Activated B cell treated with CpG ODN at 0.5 μM for 24 hours (primary cell): Measurements from ENCODE around the gene MTTP. TPM values are rescaled to one million over a fixed set of nuclear protein-coding genes. Genes with fewer than 3 reads are reported as not detected.

ENCODE experiments used
- ATAC-seq: fragments of 200-7000 bp; cut with Tn5 transposase; one replicate; pipeline ENCODE4 v1.10.0; 2021; ENCODE audit warnings: low read depth, mild to moderate bottlenecking, moderate library complexity
- CTCF ChIA-PET: fragments of 350-600 bp; sonication (Branson Sonifier 250); formaldehyde crosslinking; loops from one replicate; lab custom pipeline; 2021; ENCODE audit warnings: antibody characterized with exemption; lab: Charles Lee
- POLR2A ChIA-PET: fragments of 350-600 bp; sonication (Branson Sonifier 250); formaldehyde crosslinking; loops from one replicate; lab custom pipeline; 2021; ENCODE audit warnings: antibody characterized with exemption; lab: Charles Lee
- DNase-seq: peaks from one replicate; pipeline ENCODE4 v3.0.0; 2022
- H3K27ac Mint-ChIP-seq: one replicate; pipeline ENCODE4 v1.8.0; 2020; ENCODE audit warnings: mixed read lengths
- H3K27me3 Mint-ChIP-seq: one replicate; pipeline ENCODE4 v1.8.0; 2021; ENCODE audit warnings: mixed read lengths
- H3K36me3 Mint-ChIP-seq: one replicate; pipeline ENCODE4 v1.8.0; 2021; ENCODE audit warnings: low read depth, mixed read lengths
- H3K4me1 Mint-ChIP-seq: one replicate; pipeline ENCODE4 v1.8.0; 2021; ENCODE audit warnings: mixed read lengths
- H3K4me3 Mint-ChIP-seq: one replicate; pipeline ENCODE4 v1.8.0; 2020; ENCODE audit warnings: mild to moderate bottlenecking, mixed read lengths
- H3K9me3 Mint-ChIP-seq: one replicate; pipeline ENCODE4 v1.8.0; 2020; ENCODE audit warnings: mixed read lengths
- intact Hi-C: fragments of 100-400 bp; cut with micrococcal nuclease; formaldehyde crosslinking; loops from one replicate; pipeline ENCODE4 v1.15.1; 2024
- total RNA-seq: library from RNA; stranded (reverse); gene quantifications from 2 replicates; pipeline ENCODE4 v1.2.3, GENCODE V29; 2022
- TF ChIP-seq, protein P1 (sequence below): fragments of 200-600 bp; IDR thresholded peaks from one replicate; pipeline ENCODE4 v1.8.0; 2022; ENCODE audit warnings: antibody characterized with exemption, mild to moderate bottlenecking

The MTTP gene
- total RNA-seq, 1 donor from 2014 or later, result 0.27 TPM

DNA sequence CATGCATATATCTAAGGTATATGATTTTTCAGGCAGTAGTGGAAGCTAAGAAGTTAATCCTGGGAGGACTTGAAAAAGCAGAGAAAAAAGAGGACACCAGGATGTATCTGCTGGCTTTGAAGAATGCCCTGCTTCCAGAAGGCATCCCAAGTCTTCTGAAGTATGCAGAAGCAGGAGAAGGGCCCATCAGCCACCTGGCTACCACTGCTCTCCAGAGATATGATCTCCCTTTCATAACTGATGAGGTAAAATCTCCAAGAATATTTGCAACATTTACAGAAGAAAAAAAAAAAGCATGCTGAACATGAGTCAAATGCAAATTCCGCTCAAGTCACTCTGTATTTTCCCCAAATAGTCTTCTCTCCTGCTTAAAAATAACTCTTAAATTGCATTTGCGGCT is 32.1 kb downstream of the MTTP start:
- Mint-ChIP-seq H3K4me1 (no peaks in the 10 kb centered on the region), H3K36me3 (no peaks in the 10 kb centered on the region), H3K27me3 (peaks cover 13% of the 10 kb centered on the region), H3K9me3 (no peaks in the 10 kb centered on the region), H3K4me3 (no peak overlapping the region), H3K27ac (no peak overlapping the region)
- DNase-seq (no peak), ATAC-seq (no peak)
- ChIA-PET CTCF (no interaction called here), POLR2A (no interaction called here)
- TF ChIP-seq, protein P1, sequence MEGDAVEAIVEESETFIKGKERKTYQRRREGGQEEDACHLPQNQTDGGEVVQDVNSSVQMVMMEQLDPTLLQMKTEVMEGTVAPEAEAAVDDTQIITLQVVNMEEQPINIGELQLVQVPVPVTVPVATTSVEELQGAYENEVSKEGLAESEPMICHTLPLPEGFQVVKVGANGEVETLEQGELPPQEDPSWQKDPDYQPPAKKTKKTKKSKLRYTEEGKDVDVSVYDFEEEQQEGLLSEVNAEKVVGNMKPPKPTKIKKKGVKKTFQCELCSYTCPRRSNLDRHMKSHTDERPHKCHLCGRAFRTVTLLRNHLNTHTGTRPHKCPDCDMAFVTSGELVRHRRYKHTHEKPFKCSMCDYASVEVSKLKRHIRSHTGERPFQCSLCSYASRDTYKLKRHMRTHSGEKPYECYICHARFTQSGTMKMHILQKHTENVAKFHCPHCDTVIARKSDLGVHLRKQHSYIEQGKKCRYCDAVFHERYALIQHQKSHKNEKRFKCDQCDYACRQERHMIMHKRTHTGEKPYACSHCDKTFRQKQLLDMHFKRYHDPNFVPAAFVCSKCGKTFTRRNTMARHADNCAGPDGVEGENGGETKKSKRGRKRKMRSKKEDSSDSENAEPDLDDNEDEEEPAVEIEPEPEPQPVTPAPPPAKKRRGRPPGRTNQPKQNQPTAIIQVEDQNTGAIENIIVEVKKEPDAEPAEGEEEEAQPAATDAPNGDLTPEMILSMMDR, result no peak
- intact Hi-C loops, result no loop called here

DNA sequence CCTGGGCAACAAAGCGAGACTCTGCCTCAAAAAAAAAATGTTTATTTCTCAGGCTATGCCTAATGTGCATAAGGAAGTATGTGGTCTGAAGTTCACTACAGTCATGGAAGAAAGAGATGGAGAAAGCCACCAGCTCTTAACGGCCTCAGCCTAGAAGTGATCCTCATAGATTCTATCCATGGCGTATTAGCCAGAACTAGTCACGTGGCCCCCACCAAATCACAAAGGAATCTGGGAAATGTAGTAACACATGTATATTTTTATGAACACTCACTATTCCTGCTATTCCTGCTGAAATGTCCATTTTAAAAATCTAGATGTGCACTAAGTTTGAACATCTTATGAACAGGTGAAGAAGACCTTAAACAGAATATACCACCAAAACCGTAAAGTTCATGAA is 33.8 kb downstream of the MTTP start:
- DNase-seq (no peak), ATAC-seq (no peak)
- H3K27me3 Mint-ChIP-seq, result peaks cover 16% of the 10 kb centered on the region
- no peaks in the 10 kb centered on the region for H3K36me3 Mint-ChIP-seq
- TF ChIP-seq, protein P1, result no peak
- intact Hi-C loops, result no loop called here
- no peak overlapping the region for H3K4me3 Mint-ChIP-seq
- no peaks in the 10 kb centered on the region for H3K9me3 Mint-ChIP-seq
- ChIA-PET CTCF (no interaction called here), POLR2A (no interaction called here)
- H3K27ac Mint-ChIP-seq, result no peak overlapping the region
- no peaks in the 10 kb centered on the region for H3K4me1 Mint-ChIP-seq

DNA sequence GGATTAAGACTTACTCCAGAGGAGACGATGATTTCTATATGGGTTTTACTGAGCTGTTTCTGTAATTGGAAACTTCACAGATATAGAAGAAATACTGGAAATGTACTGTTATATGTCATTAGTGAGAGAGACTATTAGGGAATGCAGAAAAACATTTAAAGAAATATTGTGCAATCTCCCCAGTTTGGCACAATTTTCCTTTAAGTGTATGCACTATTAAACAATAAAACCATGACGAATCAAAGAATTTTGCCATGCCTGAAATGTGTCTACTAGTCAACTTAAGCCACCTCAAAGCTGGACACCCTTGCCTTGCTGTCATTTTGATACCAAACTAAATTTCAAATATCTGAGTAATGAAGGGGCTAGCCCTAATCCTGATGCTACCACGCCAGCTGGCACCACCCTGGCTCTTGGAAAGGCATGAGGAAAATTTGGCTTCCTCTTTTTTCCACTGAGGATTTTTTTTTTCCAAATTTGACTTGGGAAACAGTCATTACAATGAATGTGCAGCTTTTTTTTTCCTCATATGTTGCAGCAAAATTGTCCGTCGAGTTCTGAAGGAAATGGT is 36.1 kb downstream of the MTTP start:
- no peaks in the 10 kb centered on the region for H3K9me3 Mint-ChIP-seq
- ChIA-PET POLR2A (no interaction called here), CTCF (no interaction called here)
- ATAC-seq (no peak), DNase-seq (no peak)
- TF ChIP-seq, protein P1, result no peak
- intact Hi-C loops, result no loop called here
- no peak overlapping the region for H3K27ac Mint-ChIP-seq
- H3K4me1 Mint-ChIP-seq, result no peaks in the 10 kb centered on the region
- H3K4me3 Mint-ChIP-seq, result no peak overlapping the region
- no peaks in the 10 kb centered on the region for H3K36me3 Mint-ChIP-seq
- peaks cover 13% of the 10 kb centered on the region for H3K27me3 Mint-ChIP-seq

DNA sequence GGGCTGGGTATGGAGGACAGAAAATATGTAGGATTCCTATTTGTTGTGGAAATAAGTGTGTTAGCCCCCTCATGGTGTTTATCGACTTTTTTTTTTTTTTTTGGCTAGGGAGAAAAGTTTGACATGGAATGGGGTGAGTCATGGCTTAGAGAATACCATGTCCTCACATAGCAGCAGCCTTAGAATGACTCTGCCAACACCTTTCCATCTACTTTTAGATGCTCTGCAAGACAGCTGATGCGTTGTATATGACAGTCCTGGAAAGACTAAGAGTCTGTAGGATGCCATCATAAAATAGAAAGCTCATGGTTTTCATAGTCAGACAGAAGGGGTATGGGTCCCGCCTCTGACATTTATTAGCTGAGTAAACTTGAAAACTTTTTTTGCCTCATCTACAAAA is 37.7 kb downstream of the MTTP start:
- H3K27me3 Mint-ChIP-seq, result peaks cover 13% of the 10 kb centered on the region
- ATAC-seq (no peak), DNase-seq (no peak)
- H3K9me3 Mint-ChIP-seq, result no peaks in the 10 kb centered on the region
- H3K4me3 Mint-ChIP-seq, result no peak overlapping the region
- CTCF ChIA-PET, result no interaction called here
- TF ChIP-seq, protein P1, result no peak
- no peaks in the 10 kb centered on the region for H3K36me3 Mint-ChIP-seq
- intact Hi-C loops, result no loop called here
- H3K27ac Mint-ChIP-seq, result no peak overlapping the region
- H3K4me1 Mint-ChIP-seq, result no peaks in the 10 kb centered on the region
- POLR2A ChIA-PET, result no interaction called here

DNA sequence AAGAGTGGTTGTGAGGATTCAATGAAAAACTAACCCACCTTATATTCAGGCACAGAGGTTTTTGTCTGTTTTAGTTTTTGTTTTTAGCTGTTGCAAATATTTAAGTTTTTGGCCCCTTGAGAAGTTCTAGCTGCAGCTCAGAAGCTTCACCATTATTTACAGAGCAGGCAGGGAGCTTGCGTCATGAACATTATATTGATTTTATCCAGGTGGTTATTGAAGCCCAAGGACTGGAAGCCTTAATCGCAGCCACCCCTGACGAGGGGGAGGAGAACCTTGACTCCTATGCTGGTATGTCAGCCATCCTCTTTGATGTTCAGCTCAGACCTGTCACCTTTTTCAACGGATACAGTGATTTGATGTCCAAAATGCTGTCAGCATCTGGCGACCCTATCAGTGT is 38.1 kb downstream of the MTTP start:
- intact Hi-C loops, result no loop called here
- Mint-ChIP-seq H3K27ac (no peak overlapping the region), H3K4me1 (no peaks in the 10 kb centered on the region), H3K27me3 (peaks cover 13% of the 10 kb centered on the region), H3K9me3 (no peaks in the 10 kb centered on the region), H3K36me3 (no peaks in the 10 kb centered on the region), H3K4me3 (no peak overlapping the region)
- DNase-seq, result no peak
- ATAC-seq, result no peak
- TF ChIP-seq, protein P1, result no peak
- POLR2A ChIA-PET, result no interaction called here
- CTCF ChIA-PET, result no interaction called here
